Measurements from ENCODE around the gene SRPX.

Gene SRPX

DNA sequence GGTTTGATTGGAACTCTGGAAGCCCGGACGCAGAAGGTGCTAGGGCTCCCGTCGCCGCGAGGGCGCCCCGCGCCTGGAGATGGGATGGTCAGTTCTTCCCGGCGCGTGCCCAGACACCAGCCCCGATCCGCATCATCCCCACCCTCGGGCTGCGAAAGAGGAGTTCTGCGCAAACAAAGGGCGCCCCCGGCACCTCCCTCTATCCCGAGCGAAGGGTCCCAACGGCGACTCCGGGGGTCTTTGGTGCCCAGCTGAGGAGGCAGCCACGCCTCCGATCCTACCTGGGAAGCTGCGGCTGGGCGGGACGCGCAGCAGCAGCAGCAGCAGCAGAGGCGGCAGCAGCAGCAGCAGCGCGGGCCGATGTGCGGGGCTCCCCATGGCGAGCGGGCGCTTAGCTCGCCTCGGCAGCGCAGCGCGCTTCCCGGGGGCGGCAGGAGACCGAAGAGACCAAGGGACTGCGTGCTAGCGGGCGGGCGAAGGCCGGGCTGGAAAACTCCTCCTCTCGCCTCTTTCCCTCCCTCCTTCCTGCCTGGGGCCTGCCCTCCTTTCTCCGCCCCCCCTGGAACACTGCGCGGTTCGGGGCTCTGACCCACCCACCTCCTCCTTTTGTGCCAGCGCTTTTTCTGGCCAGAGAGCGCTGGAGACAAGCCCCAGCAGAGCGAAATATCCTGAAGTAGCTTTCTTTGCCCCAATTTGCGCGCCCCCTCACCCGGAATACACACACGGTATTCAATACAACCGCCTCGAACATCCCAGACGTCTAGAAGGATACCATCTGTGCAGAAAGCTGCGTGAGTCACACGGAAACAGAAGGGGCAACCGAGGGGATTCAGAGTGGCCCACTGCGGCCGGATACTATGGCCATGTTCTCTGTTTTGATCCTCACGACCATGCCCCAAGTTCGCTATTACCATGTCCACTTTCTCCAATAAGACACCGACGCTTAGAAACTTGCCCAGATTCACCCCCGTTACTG is at the start of gene SRPX:
TSS of gene SRPX (minus strand) at position 457 of the 976 bp plus-strand sequence. CDS start at position 378, 79 bp downstream.
- peaks cover 8% of the 10 kb centered on the region for H3K4me1 Mint-ChIP-seq
- DNase-seq (peak; percentile 1), ATAC-seq (no peak)
- no peak within 1 kb of the TSS for H3K27ac Mint-ChIP-seq
- H3K36me3 Mint-ChIP-seq (ENCODE audit: low read depth), result no peaks in the 10 kb centered on the region
- H3K9me3 Mint-ChIP-seq, result no peaks in the 10 kb centered on the region
- peaks cover 37% of the 10 kb centered on the region for H3K27me3 Mint-ChIP-seq
- H3K4me3 Mint-ChIP-seq, result peak within 1 kb of the TSS; percentile 34

DNA sequence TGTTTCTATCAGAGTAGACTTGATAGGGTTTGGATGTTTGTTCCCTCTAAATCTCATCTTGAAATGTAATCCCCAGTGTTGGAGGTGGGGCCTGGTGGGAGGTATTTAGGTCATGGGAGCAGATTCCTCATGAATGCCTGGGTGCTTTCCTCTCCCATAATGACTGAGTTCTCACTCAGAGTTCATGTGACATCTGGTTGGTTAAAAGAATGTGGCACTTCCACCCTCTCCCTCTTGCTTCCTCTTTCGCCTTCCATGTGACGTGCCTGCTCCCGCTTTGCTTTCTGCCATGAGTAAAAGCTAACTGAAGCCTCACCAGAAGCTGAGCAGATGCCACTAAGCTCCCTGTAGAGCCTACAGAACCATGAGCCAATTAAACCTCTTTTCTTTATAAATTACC is 47.3 kb upstream of the SRPX start:
- H3K27me3 Mint-ChIP-seq, result no peaks in the 10 kb centered on the region
- H3K9me3 Mint-ChIP-seq, result no peaks in the 10 kb centered on the region
- no peak for ATAC-seq
- peaks cover 3% of the 10 kb centered on the region for H3K4me1 Mint-ChIP-seq
- no peak overlapping the region for H3K4me3 Mint-ChIP-seq
- no peak for DNase-seq
- no peak overlapping the region for H3K27ac Mint-ChIP-seq
- peaks cover 11% of the 10 kb centered on the region for H3K36me3 Mint-ChIP-seq (ENCODE audit: low read depth)

DNA sequence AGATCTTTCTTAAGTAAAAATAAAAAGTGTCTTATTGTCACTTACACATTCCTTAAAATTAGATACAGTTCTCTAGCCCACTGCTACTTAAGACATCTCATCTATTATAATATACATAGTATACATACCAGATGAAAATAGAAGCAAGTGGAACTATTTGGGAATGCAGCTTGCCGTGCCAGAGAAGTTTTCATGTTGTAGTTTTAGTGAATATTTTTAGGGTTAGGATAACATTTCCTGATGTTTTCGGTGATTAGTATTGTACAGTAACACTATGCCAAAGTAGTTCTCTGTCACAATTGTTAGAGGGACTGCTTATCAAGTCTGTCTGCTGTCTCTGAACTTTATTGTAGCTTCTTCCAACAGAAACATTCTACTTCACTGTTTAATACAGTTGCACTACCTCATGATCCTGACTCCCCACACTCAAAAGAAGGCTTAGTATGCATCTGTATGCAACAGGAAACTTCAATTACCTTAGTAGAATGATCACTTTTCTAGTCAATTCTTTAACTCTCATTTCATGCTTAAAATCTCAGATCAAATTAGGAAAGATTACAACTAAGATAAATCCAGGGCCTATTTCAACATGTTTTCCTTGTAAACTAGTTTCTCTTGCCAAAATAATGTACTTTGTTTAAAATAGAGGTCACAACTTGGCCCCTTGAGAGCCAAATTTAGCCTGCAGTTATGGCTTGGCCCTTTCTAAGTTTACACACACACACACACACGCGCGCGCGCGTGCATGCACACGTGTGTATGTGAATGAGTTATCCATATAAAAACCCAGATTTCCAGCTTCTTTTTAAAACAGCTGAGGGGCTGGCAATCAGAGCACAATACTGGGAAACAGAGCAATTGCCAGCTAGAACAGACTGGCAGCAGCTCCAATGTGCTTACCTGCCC is 42.3 kb upstream of the SRPX start:
- Mint-ChIP-seq H3K4me3 (no peak overlapping the region), H3K27me3 (no peaks in the 10 kb centered on the region), H3K4me1 (no peaks in the 10 kb centered on the region), H3K9me3 (no peaks in the 10 kb centered on the region), H3K36me3 (ENCODE audit: low read depth) (no peaks in the 10 kb centered on the region), H3K27ac (no peak overlapping the region)
- ATAC-seq, result no peak
- DNase-seq, result no peak

DNA sequence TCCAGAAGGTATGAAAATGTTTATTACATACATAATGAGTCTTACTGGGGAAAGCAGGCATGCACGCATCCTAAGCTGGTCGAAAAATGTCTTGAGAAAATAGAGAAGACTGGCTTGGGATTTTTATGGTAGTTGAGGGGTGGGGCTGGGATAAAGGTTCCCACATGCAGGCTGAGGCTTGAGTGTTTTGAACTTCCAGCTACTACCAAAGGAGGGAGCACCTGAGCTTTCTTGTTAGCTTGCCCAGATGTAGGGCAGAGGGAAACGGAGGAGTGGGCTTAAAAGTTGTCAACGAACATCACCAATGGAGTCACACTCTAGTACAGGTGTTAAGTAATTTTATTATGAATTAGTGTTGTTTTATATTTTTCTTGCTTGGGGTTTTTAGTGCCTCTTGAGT is 39.6 kb upstream of the SRPX start:
- no peak overlapping the region for H3K27ac Mint-ChIP-seq
- ATAC-seq, result no peak

GRCh38 chrX:38256019-38256418 is 35.3 kb upstream of the SRPX start:
- H3K27ac Mint-ChIP-seq, result no peak overlapping the region
- no peaks in the 10 kb centered on the region for H3K9me3 Mint-ChIP-seq
- no peak overlapping the region for H3K4me3 Mint-ChIP-seq
- H3K4me1 Mint-ChIP-seq, result no peaks in the 10 kb centered on the region
- H3K36me3 Mint-ChIP-seq (ENCODE audit: low read depth), result no peaks in the 10 kb centered on the region
- ATAC-seq, result no peak
- H3K27me3 Mint-ChIP-seq, result no peaks in the 10 kb centered on the region
- DNase-seq, result no peak

More for the DNA sequence above, 39.6 kb upstream of the SRPX start:
- Mint-ChIP-seq H3K27me3 (no peaks in the 10 kb centered on the region), H3K9me3 (no peaks in the 10 kb centered on the region), H3K4me1 (no peaks in the 10 kb centered on the region), H3K36me3 (ENCODE audit: low read depth) (no peaks in the 10 kb centered on the region), H3K4me3 (no peak overlapping the region)
- no peak for DNase-seq

DNA sequence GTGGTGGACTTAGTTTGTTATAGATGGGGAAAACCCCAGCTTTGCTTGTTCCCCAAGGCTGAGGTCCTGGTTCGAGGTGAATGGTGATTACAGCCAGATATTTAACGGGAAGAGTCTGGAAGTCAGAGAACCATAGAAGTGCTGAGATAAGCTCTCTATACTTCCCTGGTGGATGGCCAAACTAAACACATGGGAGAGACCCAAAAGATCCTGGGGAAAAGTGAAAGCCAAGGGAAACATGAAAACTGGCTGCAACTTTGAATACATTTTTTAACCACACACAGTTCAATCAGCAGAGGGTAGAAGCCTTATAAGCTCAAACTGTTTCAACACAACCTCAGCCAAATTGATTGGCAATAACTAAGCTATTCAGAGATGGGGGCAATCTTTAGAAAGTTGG is 29.3 kb upstream of the SRPX start:
- no peaks in the 10 kb centered on the region for H3K9me3 Mint-ChIP-seq
- no peaks in the 10 kb centered on the region for H3K27me3 Mint-ChIP-seq
- no peaks in the 10 kb centered on the region for H3K36me3 Mint-ChIP-seq (ENCODE audit: low read depth)
- H3K27ac Mint-ChIP-seq, result no peak overlapping the region
- no peaks in the 10 kb centered on the region for H3K4me1 Mint-ChIP-seq
- ATAC-seq, result no peak
- DNase-seq, result no peak
- H3K4me3 Mint-ChIP-seq, result no peak overlapping the region

DNA sequence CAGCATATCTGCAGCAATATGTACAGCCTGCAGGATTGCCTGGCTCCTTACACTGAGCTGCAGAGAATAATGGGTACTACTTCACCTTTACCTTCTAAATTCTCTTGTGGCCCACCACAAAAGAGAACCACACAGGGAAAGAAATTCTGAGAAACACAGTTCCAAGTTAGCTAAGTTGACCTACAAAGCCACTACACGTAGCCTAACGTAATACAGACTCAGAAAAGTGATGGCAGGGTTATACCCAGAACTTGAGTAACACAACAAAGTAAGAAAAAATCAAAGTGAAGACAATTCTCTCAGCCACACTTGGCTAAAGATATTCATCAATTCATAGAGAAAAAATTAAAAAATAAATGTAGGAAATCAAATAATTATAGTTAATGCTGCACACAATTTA is 26.4 kb upstream of the SRPX start:
- Mint-ChIP-seq H3K36me3 (ENCODE audit: low read depth) (no peaks in the 10 kb centered on the region), H3K27me3 (no peaks in the 10 kb centered on the region), H3K4me3 (no peak overlapping the region), H3K4me1 (no peaks in the 10 kb centered on the region), H3K27ac (no peak overlapping the region), H3K9me3 (no peaks in the 10 kb centered on the region)
- DNase-seq (no peak), ATAC-seq (no peak)

GRCh38 chrX:38240541-38240940 is 19.9 kb upstream of the SRPX start:
- no peak for ATAC-seq
- H3K36me3 Mint-ChIP-seq (ENCODE audit: low read depth), result no peaks in the 10 kb centered on the region

GRCh38 chrX:38236901-38237615 is 16.4 kb upstream of the SRPX start:
- no peak overlapping the region for H3K27ac Mint-ChIP-seq

More at GRCh38 chrX:38240541-38240940, 19.9 kb upstream of the SRPX start:
- Mint-ChIP-seq H3K27me3 (no peaks in the 10 kb centered on the region), H3K27ac (no peak overlapping the region), H3K9me3 (no peaks in the 10 kb centered on the region), H3K4me1 (no peaks in the 10 kb centered on the region), H3K4me3 (no peak overlapping the region)
- DNase-seq, result no peak

DNA sequence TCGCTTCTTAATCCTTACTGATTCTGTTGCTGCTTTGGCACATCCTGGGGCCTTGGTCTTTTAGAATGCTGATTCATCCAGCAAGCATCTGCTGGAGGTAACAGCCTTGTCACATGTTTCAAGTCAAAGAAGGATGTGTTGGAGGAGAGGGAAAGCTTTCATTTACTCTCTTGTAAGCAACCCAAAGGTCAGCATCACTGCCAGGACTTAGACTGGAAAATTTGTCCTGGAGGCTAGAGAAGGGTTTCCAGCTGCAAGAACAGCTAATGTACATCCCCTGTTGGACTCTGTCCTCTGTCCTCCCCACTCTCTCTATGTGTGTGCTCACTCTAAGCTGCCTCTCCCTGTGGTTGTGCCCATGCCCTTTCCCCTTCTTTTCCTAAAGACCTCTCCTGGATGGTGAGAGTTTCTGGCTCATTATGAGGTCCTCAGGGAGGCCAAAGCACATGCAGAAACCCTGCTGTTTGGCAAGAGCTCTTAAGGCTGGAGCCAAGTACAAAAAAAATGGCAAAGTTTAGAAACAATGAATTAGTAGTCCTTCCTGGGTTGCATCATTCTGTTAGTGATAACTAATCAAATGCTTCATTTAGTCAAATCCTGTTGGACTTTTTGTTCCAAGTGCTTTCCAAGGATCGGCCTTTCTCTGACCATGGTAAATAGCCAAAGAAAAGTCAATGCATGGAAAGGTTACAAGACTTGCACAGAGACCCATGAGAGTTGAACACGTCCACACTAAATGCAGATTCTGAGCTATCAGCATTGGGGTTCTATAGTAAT is 13.4 kb upstream of the SRPX start:
- H3K9me3 Mint-ChIP-seq, result no peaks in the 10 kb centered on the region
- no peaks in the 10 kb centered on the region for H3K36me3 Mint-ChIP-seq (ENCODE audit: low read depth)
- ATAC-seq (no peak), DNase-seq (no peak)
- no peaks in the 10 kb centered on the region for H3K4me1 Mint-ChIP-seq
- no peak overlapping the region for H3K4me3 Mint-ChIP-seq
- no peak overlapping the region for H3K27ac Mint-ChIP-seq
- H3K27me3 Mint-ChIP-seq, result no peaks in the 10 kb centered on the region

More at GRCh38 chrX:38236901-38237615, 16.4 kb upstream of the SRPX start:
- Mint-ChIP-seq H3K4me1 (no peaks in the 10 kb centered on the region), H3K27me3 (no peaks in the 10 kb centered on the region), H3K4me3 (no peak overlapping the region), H3K9me3 (no peaks in the 10 kb centered on the region), H3K36me3 (ENCODE audit: low read depth) (no peaks in the 10 kb centered on the region)
- no peak for DNase-seq
- ATAC-seq, result no peak

GRCh38 chrX:38232079-38232686 is 11.5 kb upstream of the SRPX start:
- Mint-ChIP-seq H3K27ac (no peak overlapping the region), H3K4me1 (no peaks in the 10 kb centered on the region), H3K4me3 (no peak overlapping the region), H3K9me3 (no peaks in the 10 kb centered on the region), H3K36me3 (ENCODE audit: low read depth) (no peaks in the 10 kb centered on the region), H3K27me3 (no peaks in the 10 kb centered on the region)
- ATAC-seq (no peak), DNase-seq (no peak)

DNA sequence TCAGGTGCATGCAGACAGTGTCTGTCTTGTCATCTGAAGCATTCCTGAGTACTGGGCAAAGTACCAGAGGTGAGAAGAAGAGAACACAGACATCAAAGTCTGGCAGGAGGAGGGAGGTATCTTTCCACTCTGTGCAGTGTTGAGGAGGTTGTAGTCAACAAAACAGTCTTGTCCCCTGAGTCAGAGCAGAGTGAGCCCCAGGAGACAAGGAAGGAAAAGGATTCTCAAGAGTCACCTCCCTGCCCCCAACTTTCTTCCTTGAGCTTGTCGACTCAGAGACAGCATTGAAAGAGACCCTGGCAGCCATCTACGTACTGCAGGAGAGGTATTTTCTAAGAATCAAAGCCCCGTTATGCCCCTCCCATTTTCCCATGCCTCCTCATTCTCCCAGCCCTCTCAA is 4.4 kb upstream of the SRPX start:
- Mint-ChIP-seq H3K4me1 (peaks cover 5% of the 10 kb centered on the region), H3K9me3 (no peaks in the 10 kb centered on the region), H3K4me3 (no peak overlapping the region), H3K27me3 (peaks cover 20% of the 10 kb centered on the region), H3K36me3 (ENCODE audit: low read depth) (no peaks in the 10 kb centered on the region), H3K27ac (no peak overlapping the region)
- ATAC-seq, result no peak
- no peak for DNase-seq

DNA sequence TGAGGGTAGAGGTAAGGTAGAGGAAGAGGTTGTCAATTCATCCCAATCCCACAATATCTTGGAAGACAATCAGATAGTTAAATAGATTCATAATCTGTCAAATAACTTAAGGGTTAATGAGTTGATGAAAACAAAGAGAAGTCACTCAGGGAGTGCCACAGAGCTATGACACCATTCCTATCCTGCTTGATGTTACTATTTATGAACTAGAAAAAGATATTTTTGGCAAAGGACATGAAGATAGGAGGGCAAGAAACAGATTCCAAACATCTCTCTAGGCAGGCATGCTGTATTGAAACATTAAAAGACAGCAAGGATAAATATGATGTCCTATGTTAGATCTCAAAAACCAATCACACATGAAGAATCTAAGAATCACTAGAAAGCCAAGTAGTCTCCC is 3.5 kb upstream of the SRPX start:
- Mint-ChIP-seq H3K4me1 (peaks cover 8% of the 10 kb centered on the region), H3K27me3 (peaks cover 24% of the 10 kb centered on the region), H3K9me3 (no peaks in the 10 kb centered on the region), H3K4me3 (no peak overlapping the region), H3K27ac (no peak overlapping the region), H3K36me3 (ENCODE audit: low read depth) (no peaks in the 10 kb centered on the region)
- DNase-seq (no peak), ATAC-seq (no peak)

All from activated naive CD8-positive, alpha-beta T cell treated with anti-CD3 and anti-CD28 coated beads, Interleukin-2, amount 50 U/mL, for 24 hours (primary cell).